Uterus (tissue), 4 donors: Measurements from ENCODE around the gene GALNT2. TPM values are rescaled to one million over a fixed set of nuclear protein-coding genes. Genes with fewer than 3 reads are reported as not detected.

Experiments
- DNase-seq, 2 donors: peaks; one replicate each; pipeline ENCODE4 v3.0.0-alpha.2; 2019 to 2020
- H3K27ac ChIP-seq, 2 donors: fragments of 200-600 bp; sonication (generic); 1 replicate in 1 of 2; 2 replicates in 1 of 2; pipeline ENCODE4 v1.5.1; 2016 to 2018
- H3K27me3 ChIP-seq, 2 donors: fragments of 200-600 bp; sonication (generic); one replicate each; pipeline ENCODE4 v1.5.1; 2018 to 2019; ENCODE audit warnings: control low read depth in 1 of 2
- H3K36me3 ChIP-seq, 2 donors: fragments of 200-600 bp; sonication (generic); one replicate each; pipeline ENCODE4 v1.5.1; 2019; ENCODE audit warnings: control low read depth in 1 of 2
- H3K4me1 ChIP-seq, 2 donors: fragments of 200-600 bp; sonication (generic); one replicate each; pipeline ENCODE4 v1.5.1; 2018 to 2019; ENCODE audit warnings: control low read depth in 1 of 2
- H3K4me3 ChIP-seq, 2 donors: fragments of 200-600 bp; sonication (generic); 1 replicate in 1 of 2; 2 replicates in 1 of 2; pipeline ENCODE4 v1.5.1; 2018 to 2019; ENCODE audit warnings: mild to moderate bottlenecking in 1 of 2
- H3K9me3 ChIP-seq, 2 donors: fragments of 200-600 bp; sonication (generic); one replicate each; pipeline ENCODE4 v1.5.1; 2019; ENCODE audit warnings: control low read depth in 1 of 2
- CTCF ChIP-seq, 4 experiments: fragments of 200-600 bp in 2 of 4; fragments of 450-650 bp in 2 of 4; sonication (generic) in 2 of 4; IDR thresholded peaks; one replicate each; pipeline ENCODE4 v1.5.1; 2016 to 2019; ENCODE audit warnings: antibody characterized with exemption in 4 of 4, mild to moderate bottlenecking in 2 of 4, moderate library complexity in 1 of 4
- POLR2A ChIP-seq, 2 donors: fragments of 450-650 bp; IDR thresholded peaks; one replicate each; pipeline ENCODE4 v1.6.1; 2016; ENCODE audit warnings: antibody characterized with exemption in 2 of 2, mild to moderate bottlenecking in 1 of 2, moderate library complexity in 1 of 2
- intact Hi-C: fragments of 100-400 bp; cut with DNase I; formaldehyde crosslinking; loops from one replicate; pipeline ENCODE4 v1.15.1; 2023; ENCODE audit warnings: low total_unique reads
- total RNA-seq, 4 donors: library from RNA; depleted of rRNA in 3 of 4; stranded (reverse); fragments of >200 nt in 3 of 4; gene quantifications; one replicate each; pipeline versions ENCODE4 v1.1.0 to v1.2.4, GENCODE V29; 2014 to 2023
- donor health status: DM: yes; HTN: yes; CAD: no.

GALNT2 gene
- total RNA-seq, 4 donors from 2014 or later, result 13.6 to 51.6 (median 39.6) TPM

- no peak for TF ChIP-seq CTCF (IDR thresholded peaks at IDR 0.05)
- TF ChIP-seq POLR2A (IDR thresholded peaks at IDR 0.05), result no peak
- Histone ChIP-seq H3K27me3 (no peaks in the 10 kb centered on the region), H3K36me3 (no peaks in the 10 kb centered on the region), H3K4me1 (no peaks in the 10 kb centered on the region), H3K4me3 (no peak overlapping the region), H3K9me3 (no peaks in the 10 kb centered on the region), H3K27ac (peak overlapping the region; percentile 42 to 71)
- peak; percentile 14 to 43 for DNase-seq
- intact Hi-C loops, result no loop called here
Measured at GRCh38 chr1:230281556-230281955, 214.5 kb downstream of the GALNT2 start.

GRCh38 chr1:230282157-230282556, 215.1 kb downstream of the GALNT2 start:
- Histone ChIP-seq H3K36me3 (no peaks in the 10 kb centered on the region), H3K27ac (peak overlapping the region; percentile 42 to 71), H3K9me3 (no peaks in the 10 kb centered on the region), H3K4me3 (no peak overlapping the region), H3K4me1 (no peaks in the 10 kb centered on the region), H3K27me3 (no peaks in the 10 kb centered on the region)
- TF ChIP-seq CTCF (IDR thresholded peaks at IDR 0.05) (no peak), POLR2A (IDR thresholded peaks at IDR 0.05) (no peak)
- intact Hi-C loops, result no loop called here
- peak; percentile 7 to 43 for DNase-seq

GRCh38 chr1:230283678-230284077, 216.6 kb downstream of the GALNT2 start:
- no peak for TF ChIP-seq POLR2A (IDR thresholded peaks at IDR 0.05)
- no peak for TF ChIP-seq CTCF (IDR thresholded peaks at IDR 0.05)
- Histone ChIP-seq H3K4me1 (no peaks in the 10 kb centered on the region), H3K4me3 (no peak overlapping the region), H3K27ac (no peak overlapping the region), H3K9me3 (no peaks in the 10 kb centered on the region), H3K27me3 (no peaks in the 10 kb centered on the region), H3K36me3 (no peaks in the 10 kb centered on the region)
- intact Hi-C loops, result no loop called here
- DNase-seq, result peak in 1 of 2 donors; percentile 6

- no peak for TF ChIP-seq CTCF (IDR thresholded peaks at IDR 0.05)
- TF ChIP-seq POLR2A (IDR thresholded peaks at IDR 0.05), result no peak
- no peaks in the 10 kb centered on the region for H3K4me1 ChIP-seq
- intact Hi-C loops, result no loop called here
- no peak overlapping the region for H3K4me3 ChIP-seq
- H3K36me3 ChIP-seq, result no peaks in the 10 kb centered on the region
- DNase-seq, result no peak
- no peak overlapping the region for H3K27ac ChIP-seq
- H3K27me3 ChIP-seq, result no peaks in the 10 kb centered on the region
- H3K9me3 ChIP-seq, result no peaks in the 10 kb centered on the region
Measured at GRCh38 chr1:230284891-230285290, 217.9 kb downstream of the GALNT2 start.

GRCh38 chr1:230285351-230285750, 218.3 kb downstream of the GALNT2 start:
- TF ChIP-seq POLR2A (IDR thresholded peaks at IDR 0.05) (no peak), CTCF (IDR thresholded peaks at IDR 0.05) (no peak)
- H3K4me3 ChIP-seq, result no peak overlapping the region
- no peak overlapping the region for H3K27ac ChIP-seq
- no peaks in the 10 kb centered on the region for H3K4me1 ChIP-seq
- no peaks in the 10 kb centered on the region for H3K9me3 ChIP-seq
- intact Hi-C loops, result no loop called here
- DNase-seq, result no peak
- no peaks in the 10 kb centered on the region for H3K27me3 ChIP-seq
- H3K36me3 ChIP-seq, result no peaks in the 10 kb centered on the region
